WTC11 (cell line): ENCODE results near the gene BORCS8.

Experiments
- ATF3 ChIP-seq: sonication (generic); formaldehyde crosslinking; conservative IDR thresholded peaks from 2 replicates; pipeline ENCODE4 v1.8.1; 2022; ENCODE audit warnings: mild to moderate bottlenecking, missing genetic modification reagents
- CTCF ChIP-seq: fragments of 200-600 bp; IDR thresholded peaks from 2 replicates; pipeline ENCODE4 v1.8.0; 2022; ENCODE audit warnings: antibody characterized with exemption
- EMX1 ChIP-seq: fragments of 250-450 bp; sonication (Bioruptor Pico); IDR thresholded peaks from 2 replicates; pipeline ENCODE4 v1.8.0; 2021; ENCODE audit warnings: mild to moderate bottlenecking
- FOXJ3 ChIP-seq: sonication (generic); formaldehyde crosslinking; IDR thresholded peaks from 2 replicates; pipeline ENCODE4 v1.9.0; 2021; ENCODE audit warnings: missing genetic modification reagents, mild to moderate bottlenecking, borderline replicate concordance
- HMGXB4 ChIP-seq: sonication (generic); formaldehyde crosslinking; IDR thresholded peaks from 2 replicates; pipeline ENCODE4 v1.8.1; 2023; ENCODE audit warnings: mild to moderate bottlenecking, moderate library complexity, missing genetic modification reagents
- MAX ChIP-seq: sonication (generic); formaldehyde crosslinking; IDR thresholded peaks from 2 replicates; pipeline ENCODE4 v1.8.0; 2022; ENCODE audit warnings: mild to moderate bottlenecking, missing genetic modification reagents
- TEAD4 ChIP-seq: sonication (generic); formaldehyde crosslinking; IDR thresholded peaks from 2 replicates; pipeline ENCODE4 v1.8.0; 2022; ENCODE audit warnings: mild to moderate bottlenecking, missing genetic modification reagents
- ZMAT4 ChIP-seq: fragments of 250-450 bp; sonication (Bioruptor Pico); IDR thresholded peaks from 2 replicates; pipeline ENCODE4 v1.9.0; 2021; ENCODE audit warnings: mild to moderate bottlenecking
- ZNF396 ChIP-seq: fragments of 250-450 bp; sonication (Bioruptor Pico); IDR thresholded peaks from 2 replicates; pipeline ENCODE4 v1.8.0; 2021; ENCODE audit warnings: mild to moderate bottlenecking, moderate library complexity, borderline replicate concordance
- ZNF671 ChIP-seq: fragments of 250-450 bp; sonication (Bioruptor Pico); IDR thresholded peaks from 2 replicates; pipeline ENCODE4 v1.8.0; 2021; ENCODE audit warnings: mild to moderate bottlenecking

GRCh38 chr19:19207637-19208572 lies 16.0 kb upstream of the BORCS8 start:
- TF ChIP-seq CTCF = no peak
- no peak for TF ChIP-seq MAX (CRISPR knock-in tag)
- no peak for TF ChIP-seq ZMAT4 (CRISPR knock-in tag)
- no peak for TF ChIP-seq ATF3 (CRISPR knock-in tag)
- no peak for TF ChIP-seq EMX1 (CRISPR knock-in tag)
- no peak for TF ChIP-seq ZNF671 (CRISPR knock-in tag)
- no peak for TF ChIP-seq ZNF396 (CRISPR knock-in tag)
- TF ChIP-seq HMGXB4 (CRISPR knock-in tag) = no peak
- TF ChIP-seq TEAD4 = no peak
- no peak for TF ChIP-seq FOXJ3 (CRISPR knock-in tag)
